NCI-H2107 (cell line): ENCODE data around the gene MAK.
"Not testable (repeated sequence)": the region's sequence is repeated elsewhere in the genome, so short reads cannot be mapped to it uniquely, and the experiment has no call there.

Experiments used
- DNase-seq: peaks from one replicate; lab custom pipeline; 2025; lab: John Stamatoyannopoulos, UW

MAK gene

GRCh38 chr6:10854922-10855632, 16.7 kb upstream of the MAK start:
- DNase-seq = no peak

- DNase-seq = not testable (repeated sequence)
Observed at GRCh38 chr6:10853849-10854300, 15.5 kb upstream of the MAK start.

DNA sequence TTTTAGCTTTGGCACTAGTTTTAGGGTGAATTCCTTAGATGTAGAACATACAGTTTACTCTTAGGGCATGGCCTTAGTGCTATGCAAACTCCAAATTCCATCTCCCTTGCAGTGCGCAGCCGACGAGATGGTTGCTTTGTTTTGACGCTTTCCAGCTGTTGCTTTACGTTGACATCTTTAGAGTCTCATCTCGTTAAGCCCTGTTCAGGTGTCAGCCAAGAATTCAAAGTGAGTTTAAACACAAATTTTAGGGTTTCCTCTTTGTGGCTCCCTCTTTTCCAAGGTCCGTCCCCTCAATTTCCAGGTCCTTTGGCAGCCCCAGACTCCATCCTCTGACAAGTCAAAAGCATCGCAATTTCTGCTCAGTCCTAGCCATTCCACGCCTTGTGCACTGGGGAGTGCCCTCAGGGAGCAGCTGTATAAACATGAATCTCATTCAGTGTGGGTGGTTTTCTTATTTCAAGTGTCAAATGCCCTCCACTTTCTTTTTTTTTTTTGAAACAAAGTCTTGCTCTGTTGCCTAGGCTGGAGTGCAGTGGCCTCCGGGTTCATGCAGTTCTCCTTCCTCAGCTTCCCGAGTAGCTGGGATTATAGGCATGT, 14.1 kb upstream of the MAK start:
- no peak for DNase-seq

- no peak for DNase-seq
Observed at GRCh38 chr6:10850728-10851127, 12.4 kb upstream of the MAK start.

- no peak for DNase-seq
Observed at GRCh38 chr6:10849901-10850300, 11.6 kb upstream of the MAK start.

DNA sequence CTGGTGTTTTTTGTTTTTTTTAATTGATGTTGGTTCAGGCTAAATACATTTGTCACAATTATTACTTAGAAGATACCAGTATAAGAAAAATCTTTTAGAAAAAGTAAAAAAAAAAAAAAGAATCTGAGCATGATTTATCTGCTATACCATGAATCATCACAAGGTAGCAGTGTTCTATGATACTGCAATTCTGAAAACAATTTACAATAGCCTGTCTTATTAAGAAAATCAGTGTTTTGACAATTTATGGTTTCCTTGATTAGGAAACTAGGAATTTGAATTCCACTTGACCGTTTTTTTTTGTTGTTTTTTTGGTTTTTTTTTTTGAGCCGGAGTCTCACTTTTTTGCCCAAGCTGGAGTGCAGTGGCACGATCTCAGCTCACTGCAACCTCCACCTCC, 9.3 kb upstream of the MAK start:
- no peak for DNase-seq

- no peak for DNase-seq
Observed at GRCh38 chr6:10843554-10843953, 5.2 kb upstream of the MAK start.

- DNase-seq = no peak
Observed at GRCh38 chr6:10838794-10839333, 525 bp upstream of the MAK start.

DNA sequence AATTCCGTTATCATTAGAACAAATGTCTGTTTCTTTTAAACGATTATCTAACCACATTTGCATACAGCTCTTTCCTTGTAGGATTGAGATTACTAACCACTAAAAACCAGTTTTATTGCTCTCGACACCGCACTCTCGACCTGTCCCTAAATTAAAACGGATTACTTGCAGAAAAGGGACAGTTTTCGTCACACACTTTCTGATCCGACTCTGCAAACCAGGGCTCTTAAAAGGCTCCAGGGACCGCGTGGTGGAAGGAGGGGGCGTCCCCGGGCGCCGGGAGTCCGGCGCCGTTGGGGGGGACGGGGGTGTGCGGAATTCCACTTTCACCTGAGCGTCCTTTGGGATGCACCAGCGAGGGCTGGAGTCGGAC, 731 bp downstream of the MAK start:
- no peak for DNase-seq

GRCh38 chr6:10837009-10837621, 1.2 kb downstream of the MAK start:
- no peak for DNase-seq

DNA sequence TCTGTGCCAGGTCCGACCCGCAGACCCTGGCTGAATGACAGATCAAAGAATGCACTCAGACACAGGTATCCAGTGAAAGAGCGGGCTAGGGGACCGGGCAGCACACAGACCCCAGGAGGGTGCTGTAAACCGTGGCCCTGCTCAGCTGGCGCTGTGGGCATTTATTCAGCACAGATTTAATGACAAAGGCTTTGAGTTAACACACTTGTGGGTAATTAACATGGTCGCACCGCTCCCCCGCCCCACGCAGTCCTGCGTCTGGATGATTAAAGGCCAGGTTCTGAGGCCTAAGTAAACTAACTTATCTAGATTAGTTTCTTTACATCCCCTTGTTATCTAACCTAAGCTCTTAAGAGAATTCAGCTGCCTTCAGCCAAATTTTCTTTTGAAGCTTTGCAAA, 3.5 kb downstream of the MAK start:
- no peak for DNase-seq

DNA sequence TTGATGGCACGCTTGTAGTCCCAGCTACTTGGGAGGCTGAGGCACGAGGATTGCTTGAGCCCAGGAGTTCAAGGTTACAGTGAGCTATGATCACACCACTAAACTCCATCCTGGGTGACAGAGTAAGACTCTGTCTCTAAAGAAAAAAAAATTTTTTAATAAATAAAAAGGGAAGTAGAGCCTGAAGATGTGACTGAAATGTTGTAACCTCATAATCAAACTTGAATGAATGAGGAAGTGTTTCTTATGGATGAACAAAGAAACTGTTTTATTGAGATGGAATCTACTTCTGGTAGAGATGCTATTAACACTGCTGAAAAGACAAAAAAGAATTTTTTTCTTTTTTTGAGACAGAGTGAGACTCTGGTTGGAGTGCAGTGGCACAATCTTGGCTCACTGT, 6.7 kb downstream of the MAK start:
- no peak for DNase-seq

GRCh38 chr6:10824819-10825218, 13.5 kb downstream of the MAK start:
- no peak for DNase-seq

- DNase-seq = no peak
Observed at GRCh38 chr6:10824297-10824696, 14.0 kb downstream of the MAK start.

DNA sequence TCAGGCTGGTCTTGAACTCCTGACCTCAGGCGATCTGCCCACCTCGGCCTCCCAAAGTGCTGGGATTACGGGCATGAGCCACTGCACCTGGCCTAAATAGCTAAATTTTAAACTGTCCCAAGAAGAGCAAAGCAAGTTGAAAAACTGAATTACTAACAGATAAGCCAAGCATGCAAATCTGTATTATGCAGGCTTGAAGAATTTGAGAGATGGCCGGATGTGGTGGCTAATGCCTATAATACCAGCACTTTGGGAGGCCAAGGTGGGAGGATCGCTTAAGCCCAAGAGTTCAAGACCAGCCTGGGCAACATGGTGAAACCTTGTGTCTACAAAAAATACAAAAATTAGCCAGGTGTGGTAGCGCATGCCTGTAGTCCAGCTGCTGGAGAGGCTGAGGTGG, 24.2 kb downstream of the MAK start:
- DNase-seq = not testable (repeated sequence)

GRCh38 chr6:10809098-10809497, 29.2 kb downstream of the MAK start:
- no peak for DNase-seq

DNA sequence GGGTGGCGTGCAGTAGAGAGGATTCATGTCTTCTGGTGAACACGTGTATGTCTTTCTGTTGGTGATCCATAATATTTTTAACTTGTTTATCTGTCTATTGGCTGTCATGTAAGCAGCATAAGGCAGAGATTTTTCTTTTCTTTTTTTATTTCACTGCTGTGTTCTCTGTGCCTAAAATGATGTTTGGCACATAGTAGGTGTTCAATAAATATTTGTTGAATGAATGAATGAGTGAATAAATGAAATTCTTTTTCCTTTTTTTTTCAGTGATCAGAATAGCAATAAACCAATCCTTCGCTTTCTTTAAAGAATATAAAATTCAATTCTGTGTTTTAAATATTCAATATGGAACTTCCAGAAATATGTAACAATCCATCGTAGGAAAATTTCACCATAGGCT, 30.0 kb downstream of the MAK start:
- no peak for DNase-seq

GRCh38 chr6:10801224-10801848, 37.0 kb downstream of the MAK start:
- peak; percentile 4 for DNase-seq

DNA sequence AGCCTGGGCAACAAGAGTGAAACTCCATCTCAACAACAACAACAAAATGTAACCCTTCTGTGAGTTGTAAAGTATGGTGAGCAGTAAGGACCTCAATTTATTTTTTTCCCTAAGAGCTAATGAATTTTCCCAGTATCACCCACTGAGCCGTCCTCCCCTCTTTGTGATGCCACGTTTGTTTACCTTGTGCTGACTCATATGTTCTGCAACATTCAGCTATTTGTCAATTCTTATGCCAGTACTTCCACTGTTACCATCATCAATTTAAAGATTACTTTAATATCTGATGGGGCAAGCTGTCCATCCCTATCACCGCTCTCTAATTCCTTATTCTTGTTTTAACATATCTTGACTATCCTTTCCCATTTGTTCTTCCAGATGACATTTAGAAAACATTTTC, 37.5 kb downstream of the MAK start:
- DNase-seq = no peak

- DNase-seq = no peak
Observed at GRCh38 chr6:10794239-10794638, 44.1 kb downstream of the MAK start.

GRCh38 chr6:10793695-10794094, 44.6 kb downstream of the MAK start:
- no peak for DNase-seq

- no peak for DNase-seq
Observed at GRCh38 chr6:10793035-10793434, 45.3 kb downstream of the MAK start.

DNA sequence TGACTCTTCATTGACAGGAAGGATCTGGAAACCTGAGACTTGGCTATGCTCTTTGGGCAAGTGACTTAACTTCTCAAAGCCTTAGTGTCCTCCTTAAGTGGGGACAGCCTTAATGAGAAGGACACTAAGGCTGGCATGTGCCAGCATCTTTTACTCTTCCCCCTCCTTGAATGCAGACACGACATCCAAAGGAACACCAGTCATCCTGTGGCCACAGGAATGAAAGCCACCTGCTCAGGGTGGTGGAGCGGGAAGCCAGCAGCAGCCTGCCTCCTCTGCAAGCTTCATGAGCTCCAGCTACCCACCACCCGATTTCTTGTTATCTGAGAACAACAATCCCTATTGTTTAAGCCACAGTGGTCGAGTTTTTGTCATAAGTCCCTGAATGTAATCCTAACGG, 46.2 kb downstream of the MAK start:
- DNase-seq = no peak
